Measurements from ENCODE around the gene INSM1.

DNA sequence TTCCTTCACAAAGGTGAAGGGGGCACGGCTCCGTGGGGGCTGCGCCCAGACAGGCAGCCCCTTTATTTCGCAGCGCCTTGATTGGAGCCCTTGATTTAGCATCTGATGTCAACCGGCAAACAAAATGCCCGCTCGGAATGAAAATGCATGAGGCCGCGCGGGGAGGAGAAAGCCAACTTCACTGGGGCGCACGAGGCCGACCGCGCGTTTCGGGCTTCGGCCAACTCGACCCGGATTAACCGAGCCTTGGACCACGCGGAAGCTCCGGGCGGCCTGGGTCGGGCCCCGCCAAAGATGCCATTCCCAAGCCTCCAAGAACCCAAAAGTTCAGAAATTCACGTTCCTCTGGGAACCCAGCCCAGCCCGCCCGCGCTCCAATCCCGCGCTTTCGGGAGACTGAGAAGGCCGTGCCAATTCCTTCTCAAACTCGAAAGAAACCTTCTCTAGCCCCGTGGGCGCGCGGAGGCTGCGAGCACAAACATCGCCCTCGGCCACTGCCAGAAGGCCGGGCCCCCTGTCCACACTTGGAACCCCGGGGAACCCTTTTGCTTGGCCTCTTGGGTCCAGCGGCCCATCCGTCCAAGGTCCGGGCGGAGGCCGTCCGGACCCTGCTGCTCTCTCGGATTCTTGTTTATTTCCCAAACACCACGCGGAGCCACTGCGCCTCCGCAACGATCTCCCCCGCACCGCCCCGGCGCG lies 879 bp upstream of the INSM1 start:
- TF ChIP-seq MAX (IDR thresholded peaks at IDR 0.05) (no peak), RAD21 (IDR thresholded peaks at IDR 0.05; ENCODE audit: low read depth) (no peak), CREB1 (IDR thresholded peaks at IDR 0.05; ENCODE audit: low read depth) (no peak), EP300 (IDR thresholded peaks at IDR 0.05; ENCODE audit: borderline replicate concordance) (no peak), FOXM1 (IDR thresholded peaks at IDR 0.05; ENCODE audit: borderline replicate concordance, low read depth) (no peak), CEBPB (IDR thresholded peaks at IDR 0.05) (no peak), YY1 (IDR thresholded peaks at IDR 0.05; ENCODE audit: low read depth) (no peak), USF1 (IDR thresholded peaks at IDR 0.05) (no peak)
- TF ChIP-seq, protein P1, sequence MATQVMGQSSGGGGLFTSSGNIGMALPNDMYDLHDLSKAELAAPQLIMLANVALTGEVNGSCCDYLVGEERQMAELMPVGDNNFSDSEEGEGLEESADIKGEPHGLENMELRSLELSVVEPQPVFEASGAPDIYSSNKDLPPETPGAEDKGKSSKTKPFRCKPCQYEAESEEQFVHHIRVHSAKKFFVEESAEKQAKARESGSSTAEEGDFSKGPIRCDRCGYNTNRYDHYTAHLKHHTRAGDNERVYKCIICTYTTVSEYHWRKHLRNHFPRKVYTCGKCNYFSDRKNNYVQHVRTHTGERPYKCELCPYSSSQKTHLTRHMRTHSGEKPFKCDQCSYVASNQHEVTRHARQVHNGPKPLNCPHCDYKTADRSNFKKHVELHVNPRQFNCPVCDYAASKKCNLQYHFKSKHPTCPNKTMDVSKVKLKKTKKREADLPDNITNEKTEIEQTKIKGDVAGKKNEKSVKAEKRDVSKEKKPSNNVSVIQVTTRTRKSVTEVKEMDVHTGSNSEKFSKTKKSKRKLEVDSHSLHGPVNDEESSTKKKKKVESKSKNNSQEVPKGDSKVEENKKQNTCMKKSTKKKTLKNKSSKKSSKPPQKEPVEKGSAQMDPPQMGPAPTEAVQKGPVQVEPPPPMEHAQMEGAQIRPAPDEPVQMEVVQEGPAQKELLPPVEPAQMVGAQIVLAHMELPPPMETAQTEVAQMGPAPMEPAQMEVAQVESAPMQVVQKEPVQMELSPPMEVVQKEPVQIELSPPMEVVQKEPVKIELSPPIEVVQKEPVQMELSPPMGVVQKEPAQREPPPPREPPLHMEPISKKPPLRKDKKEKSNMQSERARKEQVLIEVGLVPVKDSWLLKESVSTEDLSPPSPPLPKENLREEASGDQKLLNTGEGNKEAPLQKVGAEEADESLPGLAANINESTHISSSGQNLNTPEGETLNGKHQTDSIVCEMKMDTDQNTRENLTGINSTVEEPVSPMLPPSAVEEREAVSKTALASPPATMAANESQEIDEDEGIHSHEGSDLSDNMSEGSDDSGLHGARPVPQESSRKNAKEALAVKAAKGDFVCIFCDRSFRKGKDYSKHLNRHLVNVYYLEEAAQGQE (IDR thresholded peaks at IDR 0.05; ENCODE audit: low read depth): no peak

Measured in Ishikawa (cell line).